ENCODE data around the gene ENOX1.
"Not testable (repeated sequence)": the region's sequence is repeated elsewhere in the genome, so short reads cannot be mapped to it uniquely, and the experiment has no call there.

Gene ENOX1

DNA sequence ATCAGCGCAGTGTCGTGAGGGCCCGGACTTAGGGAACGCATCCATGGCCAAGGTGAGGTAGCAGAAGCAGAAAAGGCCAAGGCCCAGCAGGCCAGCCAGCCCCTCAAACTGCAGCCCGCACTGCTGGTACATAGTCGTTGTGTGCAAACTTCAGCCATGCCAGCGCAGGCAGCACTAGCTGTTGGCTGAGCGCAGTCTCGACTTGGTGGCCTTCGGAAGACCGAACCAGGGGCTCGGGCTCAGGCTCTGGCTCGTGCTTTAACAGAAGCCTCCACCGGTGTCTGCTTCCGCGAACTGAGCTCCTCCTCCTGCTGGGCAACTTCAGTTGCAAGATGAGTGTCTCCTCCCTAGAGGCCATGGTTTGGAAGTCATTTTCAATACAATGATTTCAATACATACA, 605.9 kb downstream of the ENOX1 start:
- DNase-seq: no peak

DNA sequence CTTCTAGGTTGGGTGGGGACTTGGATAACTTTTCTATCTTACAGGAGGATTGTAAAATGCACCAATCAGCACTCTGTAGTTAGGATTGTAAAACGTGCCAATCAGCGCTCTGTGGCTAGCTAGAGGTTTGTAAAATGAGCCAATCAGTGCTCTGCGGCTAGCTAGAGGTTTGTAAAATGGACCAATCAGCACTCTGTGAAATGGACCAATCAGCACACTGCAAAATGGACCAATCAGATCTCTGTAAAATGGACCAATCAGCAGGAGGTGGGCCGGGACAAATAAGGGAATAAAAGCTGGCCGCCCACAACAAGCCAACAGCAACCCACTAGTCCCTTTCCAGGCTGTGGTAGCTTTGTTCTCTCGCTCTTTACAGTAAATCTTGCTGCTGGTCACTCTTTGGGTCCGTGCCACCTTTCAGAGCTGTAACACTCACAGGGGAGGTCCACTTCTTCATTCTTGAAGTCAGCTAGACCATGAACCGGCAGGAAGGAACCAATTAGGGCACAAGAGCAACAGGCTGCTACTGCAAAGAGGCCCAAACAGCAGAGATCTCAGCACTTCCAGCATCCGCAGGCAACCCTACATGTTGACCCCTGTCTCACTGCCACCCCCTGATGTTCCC, 606.6 kb downstream of the ENOX1 start:
- DNase-seq: no peak

DNA sequence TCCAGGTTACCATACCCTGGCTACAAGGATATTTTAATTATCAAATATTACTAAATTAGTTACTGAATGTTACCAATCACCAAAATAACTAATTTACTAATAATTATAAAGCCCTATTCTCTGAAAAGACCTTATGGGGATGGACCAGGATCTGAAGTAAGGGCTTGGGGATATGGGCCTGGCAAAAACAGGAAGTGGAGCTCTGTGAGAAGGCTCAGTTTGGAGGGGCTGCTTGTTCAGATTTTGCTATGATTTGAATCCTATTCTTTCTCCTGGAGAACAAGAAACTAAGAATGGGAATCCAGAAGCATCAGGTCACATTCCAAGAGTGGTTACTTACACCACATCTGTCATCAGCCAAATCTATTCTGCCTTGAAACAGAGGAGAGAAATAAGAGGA, 615.3 kb downstream of the ENOX1 start:
- DNase-seq: no peak

DNA sequence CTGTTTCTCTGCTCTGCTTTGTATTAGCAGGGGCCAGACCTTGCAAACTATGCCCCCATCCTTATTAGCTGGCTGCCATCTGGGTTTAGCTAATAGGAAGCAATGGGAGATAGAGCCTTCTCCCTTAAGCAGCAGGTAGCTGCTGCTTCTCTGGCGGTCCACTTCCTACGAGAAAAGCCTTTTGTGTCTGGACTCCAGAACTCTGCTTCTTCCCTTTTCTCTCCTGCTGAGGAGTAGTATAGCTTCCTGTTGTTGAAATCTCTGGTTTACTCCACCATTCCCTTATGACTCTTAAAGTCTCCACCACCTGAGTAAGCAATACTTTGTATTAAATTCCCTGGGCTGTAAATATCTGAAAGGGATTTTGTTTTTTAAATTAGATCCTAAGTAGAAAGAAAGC, 616.3 kb downstream of the ENOX1 start:
- DNase-seq: no peak

DNA sequence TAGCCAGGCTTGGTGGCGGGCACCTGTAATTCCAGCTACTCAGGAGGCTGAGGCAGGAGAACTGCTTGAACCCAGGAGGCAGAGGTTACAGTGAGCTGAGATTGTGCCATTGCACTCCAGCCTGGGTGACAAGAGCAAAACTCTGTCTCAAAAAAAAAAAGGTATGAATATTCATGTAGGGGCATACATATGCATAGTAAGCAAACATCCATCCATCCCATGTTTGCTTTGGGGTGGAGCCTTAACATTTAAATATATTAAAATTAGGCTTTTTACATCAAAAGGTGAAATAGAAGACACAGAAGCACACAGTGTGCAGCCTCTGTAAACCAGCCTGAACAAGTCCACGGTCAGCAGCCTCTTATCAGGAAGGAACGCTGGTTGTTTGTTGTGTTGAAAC, 618.3 kb downstream of the ENOX1 start:
- DNase-seq: not testable (repeated sequence)

DNA sequence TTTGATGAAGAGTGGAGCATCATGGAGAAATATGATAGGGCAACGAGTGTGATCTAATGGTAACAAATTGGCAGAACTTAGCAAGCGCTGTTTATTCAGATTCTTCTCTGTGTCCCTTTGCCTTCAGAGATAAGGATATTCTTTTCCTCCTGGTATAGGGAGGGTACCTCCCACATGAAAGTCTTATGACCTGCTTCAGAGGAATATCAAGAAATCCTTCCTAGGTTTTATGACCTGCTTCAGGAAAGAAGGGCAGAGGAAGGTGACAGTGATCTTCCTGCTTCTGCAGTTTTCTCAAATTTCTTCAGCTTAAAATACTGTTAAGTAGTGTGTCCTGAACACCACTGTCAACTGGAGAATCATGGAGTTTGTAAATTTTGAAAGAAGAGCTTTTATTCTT, 619.0 kb downstream of the ENOX1 start:
- no peak for DNase-seq

DNA sequence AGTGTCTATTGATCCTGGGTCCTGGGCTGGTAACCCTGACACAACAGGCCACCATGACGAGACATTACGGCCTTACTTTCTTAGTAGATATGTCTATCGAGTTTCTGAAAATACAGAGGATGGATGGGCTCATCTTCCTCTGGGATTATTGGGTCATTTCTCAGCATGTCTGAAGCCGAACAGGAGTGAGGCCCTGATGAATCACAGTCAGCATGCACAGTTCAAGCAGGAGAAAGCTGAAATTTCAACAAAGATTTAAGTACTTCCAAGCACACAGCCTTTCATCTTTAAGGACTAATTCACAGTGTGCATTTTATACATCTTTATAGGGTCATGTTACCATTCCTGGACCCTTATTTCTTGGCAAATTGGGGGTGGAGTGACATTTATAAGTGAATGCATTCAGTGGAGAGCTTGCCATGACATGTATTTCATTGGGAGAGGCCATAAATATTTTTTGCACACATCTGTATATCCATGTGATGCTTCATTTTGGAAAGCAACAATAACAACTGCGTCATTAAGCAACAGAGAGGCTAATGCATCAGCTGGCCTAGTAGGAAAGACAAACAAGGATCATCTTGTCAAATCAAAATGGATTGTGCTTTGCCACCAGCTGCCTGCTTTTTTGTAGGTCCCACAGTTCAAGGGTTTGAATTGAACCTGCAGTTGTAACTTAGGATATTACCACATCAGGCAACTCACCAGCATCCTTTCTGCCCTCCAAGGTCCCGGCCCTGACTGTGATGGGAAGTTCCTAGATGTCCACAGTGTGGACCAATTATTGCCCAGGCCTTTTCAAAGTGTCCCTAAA, 619.9 kb downstream of the ENOX1 start:
- no peak for DNase-seq

Measured in activated T-cell treated with anti-CD3 and anti-CD28 coated beads, Interleukin-2, amount 50 U/mL, for 1 hour (primary cell).